Fibroblast of mammary gland (primary cell): ENCODE data around the gene APOL6.
A peak's percentile ranks its signal among the peaks of the same experiment; 100 is the strongest.

Experiments used
- DNase-seq: peaks from one replicate; pipeline ENCODE4 v3.0.0-alpha.2; 2010; ENCODE audit warnings: low read depth
- H3K4me3 ChIP-seq: 2 replicates; pipeline ENCODE4 v1.5.1; 2011; ENCODE audit warnings: low read depth, mild to moderate bottlenecking, low read length, moderate library complexity; ENCODE audit not compliant: control insufficient read depth
- CTCF ChIP-seq: conservative IDR thresholded peaks from 2 replicates; pipeline ENCODE4 v1.5.1; 2011; ENCODE audit warnings: low read depth, low read length, inconsistent platforms; ENCODE audit not compliant: control insufficient read depth, insufficient read depth

The APOL6 gene

GRCh38 chr22:35653824-35654223, 5.6 kb downstream of the APOL6 start:
- no peak overlapping the region for H3K4me3 ChIP-seq
- TF ChIP-seq CTCF = no peak
- no peak for DNase-seq

- no peak for TF ChIP-seq CTCF
- no peak for DNase-seq
- H3K4me3 ChIP-seq = no peak overlapping the region
Measured at GRCh38 chr22:35656284-35656752, 8.1 kb downstream of the APOL6 start.

GRCh38 chr22:35657571-35658312, 9.5 kb downstream of the APOL6 start:
- TF ChIP-seq CTCF = no peak
- H3K4me3 ChIP-seq = no peak overlapping the region
- DNase-seq = no peak

- TF ChIP-seq CTCF = no peak
- H3K4me3 ChIP-seq = no peak overlapping the region
- DNase-seq = peak; percentile 29
Measured at GRCh38 chr22:35660291-35661127, 12.3 kb downstream of the APOL6 start.

GRCh38 chr22:35661464-35661863, 13.2 kb downstream of the APOL6 start:
- no peak for TF ChIP-seq CTCF
- no peak overlapping the region for H3K4me3 ChIP-seq
- no peak for DNase-seq

- no peak for TF ChIP-seq CTCF
- no peak for DNase-seq
- no peak overlapping the region for H3K4me3 ChIP-seq
Measured at GRCh38 chr22:35662914-35663313, 14.7 kb downstream of the APOL6 start.
